SIG-M5 treated with dmso at 0.1 percent for 504 hours (cell line): Measurements from ENCODE around the gene ERBB4.
"Not testable (repeated sequence)": the region's sequence is repeated elsewhere in the genome, so short reads cannot be mapped to it uniquely, and the experiment has no call there.

Experiments
- DNase-seq: peaks from one replicate; lab custom pipeline; 2025; ENCODE audit not compliant: unreplicated experiment; lab: John Stamatoyannopoulos, UW

The ERBB4 gene

GRCh38 chr2:212528106-212528856 lies 10.3 kb downstream of the ERBB4 start:
- no peak for DNase-seq

GRCh38 chr2:212526059-212526458 lies 12.5 kb downstream of the ERBB4 start:
- no peak for DNase-seq

- no peak for DNase-seq
Observed at GRCh38 chr2:212523756-212524155, 14.8 kb downstream of the ERBB4 start.

GRCh38 chr2:212520340-212520739 lies 18.3 kb downstream of the ERBB4 start:
- peak; percentile 31 for DNase-seq

GRCh38 chr2:212517693-212518092 lies 20.9 kb downstream of the ERBB4 start:
- DNase-seq, result no peak

GRCh38 chr2:212505586-212505985 lies 33.0 kb downstream of the ERBB4 start:
- no peak for DNase-seq

GRCh38 chr2:212495046-212495445 lies 43.6 kb downstream of the ERBB4 start:
- no peak for DNase-seq

- DNase-seq, result no peak
Observed at GRCh38 chr2:212494418-212495020, 44.1 kb downstream of the ERBB4 start.

- no peak for DNase-seq
Observed at GRCh38 chr2:212489719-212490346, 48.8 kb downstream of the ERBB4 start.

GRCh38 chr2:212488611-212489010 lies 50.0 kb downstream of the ERBB4 start:
- no peak for DNase-seq

- DNase-seq, result no peak
Observed at GRCh38 chr2:212484563-212485080, 54.0 kb downstream of the ERBB4 start.

GRCh38 chr2:212480447-212480846 lies 58.2 kb downstream of the ERBB4 start:
- no peak for DNase-seq

- no peak for DNase-seq
Observed at GRCh38 chr2:212477571-212477970, 61.0 kb downstream of the ERBB4 start.

- DNase-seq, result no peak
Observed at GRCh38 chr2:212473211-212473610, 65.4 kb downstream of the ERBB4 start.

GRCh38 chr2:212467551-212467950 lies 71.1 kb downstream of the ERBB4 start:
- DNase-seq, result not testable (repeated sequence)

- no peak for DNase-seq
Observed at GRCh38 chr2:212465456-212465855, 73.1 kb downstream of the ERBB4 start.

GRCh38 chr2:212461708-212462107 lies 76.9 kb downstream of the ERBB4 start:
- DNase-seq, result not testable (repeated sequence)

- DNase-seq, result no peak
Observed at GRCh38 chr2:212454149-212454548, 84.5 kb downstream of the ERBB4 start.

GRCh38 chr2:212451786-212452231 lies 86.8 kb downstream of the ERBB4 start:
- DNase-seq, result no peak

GRCh38 chr2:212448698-212449097 lies 89.9 kb downstream of the ERBB4 start:
- DNase-seq, result no peak

- DNase-seq, result no peak
Observed at GRCh38 chr2:212441821-212442220, 96.8 kb downstream of the ERBB4 start.

- DNase-seq, result no peak
Observed at GRCh38 chr2:212441141-212441540, 97.5 kb downstream of the ERBB4 start.
